Mesendoderm (in vitro differentiated cells): ENCODE data around the gene MROH2B.

Source experiments
- DNase-seq: peaks from one replicate; pipeline ENCODE4 v3.0.0; 2013
- H2AK5ac ChIP-seq: 2 replicates; pipeline ENCODE4 v1.6.1; 2013; ENCODE audit warnings: low read length, inconsistent platforms
- H2BK120ac ChIP-seq: 2 replicates; pipeline ENCODE4 v1.6.1; 2013; ENCODE audit warnings: low read depth, mild to moderate bottlenecking, low read length, moderate library complexity, mixed read lengths
- H2BK15ac ChIP-seq: replicated peaks from 2 replicates; pipeline ENCODE4 v1.6.1; 2013; ENCODE audit warnings: low read depth, mild to moderate bottlenecking, moderate library complexity
- H2BK5ac ChIP-seq: 2 replicates; pipeline ENCODE4 v1.6.1; 2013; ENCODE audit warnings: low read length, inconsistent platforms
- H3K18ac ChIP-seq: 2 replicates; pipeline ENCODE4 v1.6.1; 2013; ENCODE audit warnings: mild to moderate bottlenecking, low read length, mixed read lengths
- H3K23ac ChIP-seq: one replicate; pipeline ENCODE4 v1.6.1; 2013; ENCODE audit warnings: low read length
- H3K27ac ChIP-seq: 2 replicates; pipeline ENCODE4 v1.5.1; 2013; ENCODE audit warnings: low read depth, mild to moderate bottlenecking, inconsistent platforms, low read length, moderate library complexity
- H3K27me3 ChIP-seq: 2 replicates; pipeline ENCODE4 v1.6.1; 2013; ENCODE audit warnings: low read length, control low read depth, mild to moderate bottlenecking, inconsistent platforms; ENCODE audit not compliant: insufficient read depth, poor library complexity
- H3K36me3 ChIP-seq: 2 replicates; pipeline ENCODE4 v1.6.1; 2013; ENCODE audit warnings: low read length, inconsistent platforms; ENCODE audit not compliant: control insufficient read depth, insufficient read depth
- H3K4ac ChIP-seq: one replicate; pipeline ENCODE4 v1.6.1; 2013; ENCODE audit warnings: low read depth, mild to moderate bottlenecking, low read length, moderate library complexity
- H3K4me1 ChIP-seq: 2 replicates; pipeline ENCODE4 v1.6.1; 2013; ENCODE audit warnings: low read depth, low read length, inconsistent platforms; ENCODE audit not compliant: control insufficient read depth
- H3K4me2 ChIP-seq: 2 replicates; pipeline ENCODE4 v1.6.1; 2013; ENCODE audit warnings: low read length
- H3K4me3 ChIP-seq: 2 replicates; pipeline ENCODE4 v1.5.1; 2013; ENCODE audit warnings: mild to moderate bottlenecking, low read length
- H3K56ac ChIP-seq: one replicate; pipeline ENCODE4 v1.6.1; 2013; ENCODE audit warnings: low read length
- H3K79me1 ChIP-seq: 2 replicates; pipeline ENCODE4 v1.6.1; 2013; ENCODE audit warnings: low read length, inconsistent platforms
- H3K79me2 ChIP-seq: 2 replicates; pipeline ENCODE4 v1.6.1; 2013; ENCODE audit warnings: mild to moderate bottlenecking, low read length; ENCODE audit not compliant: control insufficient read depth, insufficient read depth
- H3K9ac ChIP-seq: 2 replicates; pipeline ENCODE4 v1.6.1; 2013; ENCODE audit warnings: low read length, inconsistent platforms
- H4K5ac ChIP-seq: one replicate; pipeline ENCODE4 v1.6.1; 2013; ENCODE audit warnings: low read length
- H4K8ac ChIP-seq: one replicate; pipeline ENCODE4 v1.6.1; 2013; ENCODE audit warnings: low read depth, mild to moderate bottlenecking, control low read depth, low read length, moderate library complexity
- WGBS: extraction: QIAGEN DNeasy Blood & Tissue Kit; methylation state at CpG from one replicate; pipeline ENCODE4 v1.1.7; 2013; ENCODE audit warnings: low lambda C conversion rate, missing lambda C conversion rate; ENCODE audit not compliant: insufficient coverage; ENCODE audit errors: extremely low coverage; 5-methylcytosine and 5-hydroxymethylcytosine counted together

MROH2B gene

DNA sequence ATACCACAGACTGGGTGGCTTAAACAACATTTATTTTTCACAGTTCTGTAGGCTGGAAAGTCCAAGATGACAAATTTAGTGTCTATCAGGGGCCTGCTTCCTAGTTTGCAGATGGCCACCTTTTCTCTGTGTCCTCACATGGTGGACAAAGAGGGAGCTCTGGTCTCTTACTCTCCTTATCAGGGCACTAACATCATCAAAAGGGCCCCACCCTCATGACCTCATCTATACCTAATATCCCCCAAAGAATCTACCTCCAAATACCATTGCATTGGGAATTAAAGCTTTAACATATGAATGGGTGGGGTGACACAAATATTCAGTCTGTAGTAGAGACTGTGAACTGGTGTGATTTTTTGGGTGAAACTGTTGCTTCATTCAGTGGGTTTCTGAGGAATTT lies 83.8 kb downstream of the MROH2B start:
- Histone ChIP-seq H3K79me2 (no peaks in the 10 kb centered on the region), H3K79me1 (no peaks in the 10 kb centered on the region), H3K4ac (no peak overlapping the region), H3K18ac (no peak overlapping the region), H3K4me3 (no peak overlapping the region), H3K27ac (no peak overlapping the region), H3K23ac (no peak overlapping the region), H3K36me3 (no peaks in the 10 kb centered on the region), H2AK5ac (no peak overlapping the region), H3K4me1 (no peaks in the 10 kb centered on the region), H2BK120ac (no peak overlapping the region), H3K27me3 (no peaks in the 10 kb centered on the region), H2BK15ac (no peak overlapping the region), H4K8ac (no peak overlapping the region), H4K5ac (no peak overlapping the region), H3K4me2 (no peak overlapping the region), H3K56ac (no peak overlapping the region), H3K9ac (no peak overlapping the region), H2BK5ac (no peak overlapping the region)
- no peak for DNase-seq

DNA sequence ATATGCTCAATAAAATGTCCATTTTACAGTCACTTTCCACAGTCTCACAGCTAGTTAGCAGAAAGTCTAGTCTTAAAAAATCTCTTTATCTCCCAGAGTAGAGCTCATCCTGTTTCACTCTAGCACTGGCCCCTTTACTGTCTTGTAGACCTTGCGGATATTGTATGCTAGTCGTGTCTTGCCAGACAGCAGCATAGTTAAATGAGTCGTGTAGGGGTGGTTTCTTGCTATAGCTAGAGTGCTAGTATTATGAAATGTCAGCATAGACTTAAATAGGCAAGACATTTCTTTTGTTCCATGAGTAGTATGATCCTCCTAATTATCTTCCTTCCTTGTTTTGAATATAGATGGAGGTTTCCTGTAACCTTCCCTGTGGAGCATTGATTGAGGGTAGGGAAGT lies 84.5 kb downstream of the MROH2B start:
- H3K4me1 ChIP-seq, result no peaks in the 10 kb centered on the region
- H2AK5ac ChIP-seq, result no peak overlapping the region
- no peak overlapping the region for H2BK15ac ChIP-seq
- no peaks in the 10 kb centered on the region for H3K27me3 ChIP-seq
- H3K23ac ChIP-seq, result no peak overlapping the region
- H3K9ac ChIP-seq, result no peak overlapping the region
- no peak overlapping the region for H4K8ac ChIP-seq
- no peak overlapping the region for H2BK5ac ChIP-seq
- no peak overlapping the region for H2BK120ac ChIP-seq
- H3K4ac ChIP-seq, result no peak overlapping the region
- H4K5ac ChIP-seq, result no peak overlapping the region
- no peak overlapping the region for H3K4me2 ChIP-seq
- no peak for DNase-seq
- WGBS, result no CpG with 5 or more reads among the region's 3 CpGs
- H3K79me2 ChIP-seq, result no peaks in the 10 kb centered on the region
- no peak overlapping the region for H3K4me3 ChIP-seq
- H3K56ac ChIP-seq, result no peak overlapping the region
- H3K79me1 ChIP-seq, result no peaks in the 10 kb centered on the region
- no peak overlapping the region for H3K27ac ChIP-seq
- H3K18ac ChIP-seq, result no peak overlapping the region
- H3K36me3 ChIP-seq, result no peaks in the 10 kb centered on the region

DNA sequence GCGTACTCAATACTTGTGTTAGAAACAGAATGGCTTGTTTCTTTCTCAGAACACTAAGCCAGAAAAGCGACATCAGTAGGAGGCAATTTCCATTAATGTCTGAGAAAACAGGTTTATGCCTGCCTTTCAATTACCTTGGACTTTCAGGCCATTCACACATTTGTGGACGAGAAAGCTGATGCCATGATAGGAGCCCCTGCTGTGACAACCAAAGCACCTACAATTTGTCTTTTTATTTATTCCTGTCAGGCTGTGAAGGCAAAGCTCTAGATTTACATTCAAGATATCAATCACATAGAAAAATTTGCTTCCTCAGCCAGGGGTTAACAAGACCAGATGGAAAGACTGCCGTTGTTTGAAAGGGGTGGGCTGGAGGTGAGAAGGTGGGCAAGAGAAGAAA lies 85.6 kb downstream of the MROH2B start:
- no peak overlapping the region for H4K8ac ChIP-seq
- H4K5ac ChIP-seq, result no peak overlapping the region
- H3K9ac ChIP-seq, result no peak overlapping the region
- WGBS, result no CpG with 5 or more reads among the region's 4 CpGs
- H3K23ac ChIP-seq, result no peak overlapping the region
- H2BK120ac ChIP-seq, result no peak overlapping the region
- no peaks in the 10 kb centered on the region for H3K27me3 ChIP-seq
- no peak overlapping the region for H3K4me2 ChIP-seq
- no peak overlapping the region for H3K18ac ChIP-seq
- H3K4me3 ChIP-seq, result no peak overlapping the region
- peak; percentile 4 for DNase-seq
- H3K79me1 ChIP-seq, result no peaks in the 10 kb centered on the region
- H3K27ac ChIP-seq, result no peak overlapping the region
- no peak overlapping the region for H2AK5ac ChIP-seq
- H2BK15ac ChIP-seq, result no peak overlapping the region
- H3K4ac ChIP-seq, result no peak overlapping the region
- H3K79me2 ChIP-seq, result no peaks in the 10 kb centered on the region
- H3K56ac ChIP-seq, result no peak overlapping the region
- no peaks in the 10 kb centered on the region for H3K36me3 ChIP-seq
- H3K4me1 ChIP-seq, result no peaks in the 10 kb centered on the region
- H2BK5ac ChIP-seq, result no peak overlapping the region

DNA sequence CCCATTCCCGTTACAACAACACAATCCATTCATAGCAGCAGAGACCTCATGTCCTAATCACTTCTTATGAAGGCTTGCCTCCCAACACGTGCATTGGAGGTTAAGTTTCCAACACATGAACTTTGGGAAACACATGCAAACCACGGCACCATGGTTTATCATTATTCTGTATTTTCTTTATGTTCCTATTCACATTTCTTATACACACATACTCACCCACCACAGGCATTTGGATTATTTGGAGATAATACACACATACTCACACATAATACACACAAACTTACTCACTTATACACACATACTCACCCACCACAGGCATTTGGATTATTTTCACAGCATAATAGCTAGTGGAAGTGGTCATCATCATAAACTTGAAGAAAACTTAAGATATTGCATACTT lies 86.3 kb downstream of the MROH2B start:
- no peak overlapping the region for H3K27ac ChIP-seq

GRCh38 chr5:40983781-40984180 lies 87.4 kb downstream of the MROH2B start:
- WGBS, result no CpG with 5 or more reads among the region's 3 CpGs
- H3K4me2 ChIP-seq, result no peak overlapping the region
- H4K8ac ChIP-seq, result no peak overlapping the region

More for the DNA sequence above, 86.3 kb downstream of the MROH2B start:
- Histone ChIP-seq H3K4me2 (no peak overlapping the region), H3K18ac (no peak overlapping the region), H2AK5ac (no peak overlapping the region), H2BK120ac (no peak overlapping the region), H3K79me1 (no peaks in the 10 kb centered on the region), H3K27me3 (no peaks in the 10 kb centered on the region), H3K36me3 (no peaks in the 10 kb centered on the region), H4K5ac (no peak overlapping the region), H3K79me2 (no peaks in the 10 kb centered on the region), H3K9ac (no peak overlapping the region), H3K4me1 (no peaks in the 10 kb centered on the region), H2BK15ac (no peak overlapping the region), H3K56ac (no peak overlapping the region), H3K4ac (no peak overlapping the region), H4K8ac (no peak overlapping the region), H3K4me3 (no peak overlapping the region), H3K23ac (no peak overlapping the region), H2BK5ac (no peak overlapping the region)
- no peak for DNase-seq
- no CpG with 5 or more reads among the region's 3 CpGs for WGBS

DNA sequence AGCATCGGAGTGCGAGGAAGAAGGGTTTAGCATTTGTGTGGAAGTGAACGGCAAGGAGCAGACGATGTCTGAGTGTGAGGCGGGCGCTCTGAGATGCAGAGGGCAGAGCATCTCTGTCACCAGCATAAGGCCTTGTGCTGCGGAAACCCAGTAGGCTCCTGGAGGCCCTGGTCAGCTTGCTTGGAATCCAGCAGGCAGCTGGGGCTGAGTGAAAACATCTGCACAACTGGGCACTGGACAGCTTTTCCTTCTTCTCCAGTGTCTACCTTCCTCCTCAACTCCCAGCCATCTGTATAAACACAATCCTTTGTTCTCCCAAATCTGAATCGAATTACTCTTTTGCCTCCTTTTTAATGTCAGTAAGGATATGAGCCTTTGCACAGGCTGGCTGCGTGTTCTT lies 89.7 kb downstream of the MROH2B start:
- Histone ChIP-seq H4K5ac (no peak overlapping the region), H2BK120ac (no peak overlapping the region), H3K79me1 (no peaks in the 10 kb centered on the region), H3K9ac (no peak overlapping the region), H3K27ac (no peak overlapping the region), H3K79me2 (no peaks in the 10 kb centered on the region), H3K4me3 (no peak overlapping the region), H2BK5ac (no peak overlapping the region), H3K4ac (no peak overlapping the region), H3K4me2 (no peak overlapping the region), H3K4me1 (no peaks in the 10 kb centered on the region), H3K36me3 (no peaks in the 10 kb centered on the region), H3K27me3 (no peaks in the 10 kb centered on the region), H3K56ac (no peak overlapping the region), H4K8ac (no peak overlapping the region), H3K23ac (no peak overlapping the region), H2AK5ac (no peak overlapping the region), H3K18ac (no peak overlapping the region), H2BK15ac (no peak overlapping the region)
- no CpG with 5 or more reads among the region's 9 CpGs for WGBS
- DNase-seq, result no peak

More at GRCh38 chr5:40983781-40984180, 87.4 kb downstream of the MROH2B start:
- H3K4ac ChIP-seq, result no peak overlapping the region
- H3K18ac ChIP-seq, result no peak overlapping the region
- H3K36me3 ChIP-seq, result no peaks in the 10 kb centered on the region
- no peaks in the 10 kb centered on the region for H3K27me3 ChIP-seq
- H3K4me1 ChIP-seq, result no peaks in the 10 kb centered on the region
- H2BK120ac ChIP-seq, result no peak overlapping the region
- H2BK5ac ChIP-seq, result no peak overlapping the region
- no peaks in the 10 kb centered on the region for H3K79me1 ChIP-seq
- no peak overlapping the region for H3K9ac ChIP-seq
- H3K23ac ChIP-seq, result no peak overlapping the region
- H3K56ac ChIP-seq, result no peak overlapping the region
- no peak overlapping the region for H2AK5ac ChIP-seq
- H2BK15ac ChIP-seq, result no peak overlapping the region
- DNase-seq, result no peak
- no peak overlapping the region for H3K27ac ChIP-seq
- no peak overlapping the region for H3K4me3 ChIP-seq
- H3K79me2 ChIP-seq, result no peaks in the 10 kb centered on the region
- no peak overlapping the region for H4K5ac ChIP-seq
